HEK293T (cell line): ENCODE data around the gene SLC6A7.

ENCODE experiments used
- CTCF ChIA-PET: fragments of 350-600 bp; formaldehyde crosslinking; extraction: SDS; loops from one replicate; lab custom pipeline; 2021; ENCODE audit warnings: antibody characterized with exemption, inconsistent platforms; lab: Yijun Ruan, JAX
- POLR2A ChIA-PET: fragments of 350-600 bp; formaldehyde crosslinking; extraction: SDS; loops from one replicate; lab custom pipeline; 2020; ENCODE audit warnings: antibody characterized with exemption, inconsistent platforms; lab: Yijun Ruan, JAX
- DNase-seq: peaks from one replicate; pipeline ENCODE4 v3.0.0; 2012; ENCODE audit warnings: mixed read lengths; ENCODE audit errors: extremely low spot score
- ARNT ChIP-seq: fragments of 450-650 bp; IDR thresholded peaks from 2 replicates; pipeline ENCODE4 v1.6.1; 2017; ENCODE audit warnings: mild to moderate bottlenecking
- BHLHE40 ChIP-seq: fragments of 450-650 bp; IDR thresholded peaks from 2 replicates; pipeline ENCODE4 v1.6.1; 2016; ENCODE audit warnings: mild to moderate bottlenecking, moderate library complexity, borderline replicate concordance
- CTBP1 ChIP-seq: fragments of 450-650 bp; IDR thresholded peaks from 2 replicates; pipeline ENCODE4 v1.6.1; 2016; ENCODE audit warnings: borderline replicate concordance
- ELF4 ChIP-seq: fragments of 450-650 bp; IDR thresholded peaks from 2 replicates; pipeline ENCODE4 v1.6.1; 2017; ENCODE audit warnings: antibody characterized with exemption
- FOXA1 ChIP-seq: fragments of 450-650 bp; IDR thresholded peaks from 2 replicates; pipeline ENCODE4 v1.6.1; 2016; ENCODE audit warnings: mild to moderate bottlenecking
- FOXK2 ChIP-seq: fragments of 450-650 bp; IDR thresholded peaks from 2 replicates; pipeline ENCODE4 v1.6.1; 2016; ENCODE audit warnings: mild to moderate bottlenecking
- FOXM1 ChIP-seq: fragments of 450-650 bp; IDR thresholded peaks from 2 replicates; pipeline ENCODE4 v1.6.1; 2017; ENCODE audit warnings: mild to moderate bottlenecking, borderline replicate concordance
- HDGF ChIP-seq: fragments of 450-650 bp; IDR thresholded peaks from 2 replicates; pipeline ENCODE4 v1.6.1; 2017; ENCODE audit warnings: antibody characterized with exemption, borderline replicate concordance
- L3MBTL2 ChIP-seq: fragments of 450-650 bp; conservative IDR thresholded peaks from 2 replicates; pipeline ENCODE4 v1.6.1; 2016; ENCODE audit warnings: mild to moderate bottlenecking
- LEF1 ChIP-seq: fragments of 450-650 bp; IDR thresholded peaks from 2 replicates; pipeline ENCODE4 v1.6.1; 2017; ENCODE audit warnings: mild to moderate bottlenecking, borderline replicate concordance
- NFRKB ChIP-seq: fragments of 450-650 bp; IDR thresholded peaks from 2 replicates; pipeline ENCODE4 v1.6.1; 2016; ENCODE audit warnings: mild to moderate bottlenecking, moderate library complexity
- SP1 ChIP-seq: fragments of 450-650 bp; IDR thresholded peaks from 2 replicates; pipeline ENCODE4 v1.6.1; 2017
- SUZ12 ChIP-seq: fragments of 450-650 bp; IDR thresholded peaks from 2 replicates; pipeline ENCODE4 v1.6.1; 2016; ENCODE audit warnings: mild to moderate bottlenecking
- TARDBP ChIP-seq: fragments of 450-650 bp; IDR thresholded peaks from 2 replicates; pipeline ENCODE4 v1.6.1; 2016
- ZNF384 ChIP-seq: fragments of 450-650 bp; IDR thresholded peaks from 2 replicates; pipeline ENCODE4 v1.6.1; 2016
- TF ChIP-seq, protein P1 (sequence below): fragments of 450-650 bp; IDR thresholded peaks from 2 replicates; pipeline ENCODE4 v1.6.1; 2016

The SLC6A7 gene

DNA sequence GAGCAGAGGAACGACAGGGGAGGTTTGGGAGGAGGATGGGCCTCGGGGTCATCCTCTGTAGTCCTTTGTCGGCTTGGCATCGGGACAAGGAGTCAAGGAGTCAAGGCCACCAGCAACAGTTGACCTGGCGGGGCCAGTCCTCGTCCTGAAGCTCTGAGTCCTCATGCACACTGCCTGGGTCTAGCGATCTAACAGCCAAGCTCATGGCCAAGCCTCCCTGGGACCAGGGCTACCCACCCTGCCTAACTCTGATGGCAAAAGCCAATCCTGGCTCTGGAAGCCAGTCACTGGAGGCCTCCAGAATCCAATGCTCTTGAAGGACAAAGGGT, 49.9 kb downstream of the SLC6A7 start:
- CTCF ChIA-PET = no interaction called here

DNA sequence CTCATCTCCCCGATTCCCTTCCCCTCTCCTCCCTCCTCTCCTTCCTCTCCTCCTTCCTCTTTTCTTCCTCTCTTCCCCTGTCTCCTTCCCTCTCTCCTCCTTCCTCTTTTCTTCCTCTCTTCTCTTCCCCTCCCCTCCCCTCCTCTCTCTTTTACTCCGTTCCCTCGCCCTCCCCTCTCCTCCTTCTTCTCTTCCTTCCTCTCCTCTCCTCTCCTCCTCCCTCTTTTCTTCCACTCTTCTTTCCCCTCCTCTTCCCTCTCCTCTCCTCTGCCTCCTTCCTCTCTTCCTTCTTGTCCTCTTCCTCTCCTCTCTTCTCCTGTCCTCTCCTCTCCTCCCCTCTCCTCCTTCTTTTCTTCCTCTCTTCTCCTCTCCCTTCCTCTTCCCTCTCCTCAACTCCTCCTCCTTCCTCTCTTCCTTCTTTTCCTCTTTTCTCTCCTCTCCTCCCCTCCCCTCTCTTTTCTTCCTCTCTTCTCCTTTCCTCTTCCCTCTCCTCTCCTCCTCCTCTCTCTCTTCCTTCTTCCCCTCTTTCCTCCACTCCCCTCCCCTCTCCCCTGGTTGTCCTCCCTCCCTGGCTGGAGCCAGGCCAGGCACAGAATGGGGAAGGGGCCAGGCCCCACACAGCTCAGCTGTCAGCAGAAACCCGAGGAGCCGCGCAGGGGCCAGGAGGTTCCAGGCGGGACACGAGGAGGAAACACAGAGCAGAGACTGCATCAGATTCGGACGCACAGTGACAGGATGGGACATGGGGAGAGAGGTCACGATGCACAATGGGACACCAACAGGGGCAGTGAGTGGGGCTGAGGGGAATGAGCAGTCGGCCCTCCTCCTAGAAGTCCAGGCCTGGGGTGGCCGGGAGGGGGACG, 51.7 kb downstream of the SLC6A7 start:
- no peak for DNase-seq
- POLR2A ChIA-PET = no interaction called here
- CTCF ChIA-PET = no interaction called here
- no peak for TF ChIP-seq SUZ12
- no peak for TF ChIP-seq ZNF384
- no peak for TF ChIP-seq NFRKB
- no peak for TF ChIP-seq LEF1
- no peak for TF ChIP-seq FOXK2
- no peak for TF ChIP-seq BHLHE40
- no peak for TF ChIP-seq ELF4
- TF ChIP-seq ARNT = no peak
- no peak for TF ChIP-seq FOXA1
- no peak for TF ChIP-seq HDGF
- TF ChIP-seq TARDBP = no peak
- no peak for TF ChIP-seq SP1
- TF ChIP-seq, protein P1, sequence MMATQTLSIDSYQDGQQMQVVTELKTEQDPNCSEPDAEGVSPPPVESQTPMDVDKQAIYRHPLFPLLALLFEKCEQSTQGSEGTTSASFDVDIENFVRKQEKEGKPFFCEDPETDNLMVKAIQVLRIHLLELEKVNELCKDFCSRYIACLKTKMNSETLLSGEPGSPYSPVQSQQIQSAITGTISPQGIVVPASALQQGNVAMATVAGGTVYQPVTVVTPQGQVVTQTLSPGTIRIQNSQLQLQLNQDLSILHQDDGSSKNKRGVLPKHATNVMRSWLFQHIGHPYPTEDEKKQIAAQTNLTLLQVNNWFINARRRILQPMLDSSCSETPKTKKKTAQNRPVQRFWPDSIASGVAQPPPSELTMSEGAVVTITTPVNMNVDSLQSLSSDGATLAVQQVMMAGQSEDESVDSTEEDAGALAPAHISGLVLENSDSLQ = no peak
- no peak for TF ChIP-seq FOXM1
- TF ChIP-seq L3MBTL2 = no peak
- TF ChIP-seq CTBP1 = no peak

More for the DNA sequence above, 49.9 kb downstream of the SLC6A7 start:
- POLR2A ChIA-PET = no interaction called here
- DNase-seq = no peak
- TF ChIP-seq SP1 (no peak), FOXA1 (no peak), ELF4 (no peak), CTBP1 (no peak), L3MBTL2 (no peak), FOXK2 (no peak), ARNT (no peak), BHLHE40 (no peak), FOXM1 (no peak), SUZ12 (no peak), LEF1 (no peak), NFRKB (no peak), TARDBP (no peak), HDGF (no peak), ZNF384 (no peak)
- TF ChIP-seq, protein P1 = no peak

DNA sequence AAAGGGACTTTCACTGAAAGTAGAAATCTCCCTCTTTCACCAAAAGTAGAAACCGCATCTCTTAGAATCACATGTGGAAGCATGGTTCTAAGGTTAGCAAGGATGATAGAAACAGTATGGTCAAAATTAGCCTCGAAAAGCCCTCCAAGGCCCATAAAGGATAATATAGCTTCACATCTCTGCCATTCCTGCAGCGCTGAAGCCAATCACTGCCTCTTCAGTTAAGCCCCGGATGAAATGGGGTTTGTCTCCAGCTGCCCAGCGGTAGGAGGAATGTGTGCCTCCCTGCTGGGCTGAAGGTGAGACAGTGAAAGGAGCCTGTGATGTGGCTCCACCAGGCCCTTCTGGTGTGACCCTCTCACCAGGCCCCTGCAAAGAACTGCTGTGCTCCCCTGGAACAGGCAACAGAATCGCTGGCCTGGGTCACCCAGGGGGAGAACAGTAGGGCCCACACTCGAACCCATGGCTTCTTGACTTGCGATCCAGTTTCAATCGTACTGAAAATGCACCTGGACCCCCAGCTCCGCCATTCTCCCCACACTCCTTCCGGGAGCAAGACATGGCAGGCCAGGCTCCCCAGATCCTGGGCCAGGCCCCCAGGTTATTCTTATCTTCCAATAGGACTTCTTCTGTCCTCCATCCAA, 52.5 kb downstream of the SLC6A7 start:
- DNase-seq = no peak
- no peak for TF ChIP-seq FOXA1
- TF ChIP-seq ZNF384 = no peak
- no peak for TF ChIP-seq FOXM1
- TF ChIP-seq FOXK2 = no peak
- TF ChIP-seq BHLHE40 = no peak
- no peak for TF ChIP-seq TARDBP
- TF ChIP-seq SUZ12 = no peak
- TF ChIP-seq ELF4 = no peak
- TF ChIP-seq L3MBTL2 = no peak
- TF ChIP-seq LEF1 = no peak
- POLR2A ChIA-PET = no interaction called here
- CTCF ChIA-PET = no interaction called here

DNA sequence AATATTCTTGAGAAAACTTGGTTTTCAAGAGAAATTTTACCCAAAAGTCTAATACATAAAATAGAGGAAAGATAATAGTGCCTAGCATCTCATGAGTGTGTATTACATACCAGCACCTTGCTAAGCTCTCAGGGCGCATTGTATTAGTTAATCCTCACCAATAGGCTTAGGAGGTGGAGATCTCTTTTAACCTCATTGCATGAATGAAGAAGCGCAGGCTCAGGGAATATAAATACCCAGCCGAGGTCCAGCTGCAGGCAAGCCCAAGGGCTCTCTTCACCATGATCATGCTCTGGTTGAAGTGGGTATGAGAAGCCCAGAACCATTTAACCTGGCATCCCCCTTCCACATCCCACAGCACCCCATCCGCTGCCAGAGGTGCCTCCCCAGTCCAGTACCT, 53.7 kb downstream of the SLC6A7 start:
- CTCF ChIA-PET = no interaction called here
- no peak for DNase-seq
- no peak for TF ChIP-seq FOXM1
- TF ChIP-seq SP1 = no peak
- TF ChIP-seq SUZ12 = no peak
- no peak for TF ChIP-seq ZNF384
- no peak for TF ChIP-seq ELF4
- TF ChIP-seq BHLHE40 = no peak
- no peak for TF ChIP-seq LEF1
- TF ChIP-seq FOXA1 = no peak
- TF ChIP-seq TARDBP = no peak
- TF ChIP-seq HDGF = no peak
- TF ChIP-seq FOXK2 = no peak
- POLR2A ChIA-PET = no interaction called here

DNA sequence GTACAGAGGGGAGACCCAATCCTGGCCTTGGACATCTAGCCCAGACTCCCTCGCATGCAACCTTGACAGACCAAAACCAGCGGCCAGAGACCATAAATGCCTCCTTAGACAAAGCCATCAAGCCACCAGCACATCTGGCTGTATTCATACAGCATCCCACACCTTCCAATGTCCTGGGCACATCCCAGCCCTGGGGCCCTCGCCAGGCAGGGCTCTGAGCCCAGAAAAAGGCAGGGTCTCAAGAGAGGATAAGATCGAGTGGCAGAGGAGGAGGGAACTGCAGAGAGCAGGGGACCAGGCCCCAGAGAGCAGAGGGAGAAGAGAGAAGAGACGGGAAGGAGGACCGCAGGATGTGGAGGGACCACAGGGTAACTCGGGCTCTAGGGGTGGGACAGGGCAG, 54.3 kb downstream of the SLC6A7 start:
- TF ChIP-seq NFRKB (no peak), ZNF384 (no peak), LEF1 (no peak), FOXA1 (no peak), HDGF (no peak), FOXM1 (no peak), CTBP1 (no peak), BHLHE40 (no peak), L3MBTL2 (no peak), SUZ12 (no peak), TARDBP (no peak), SP1 (no peak), ELF4 (no peak)
- CTCF ChIA-PET = no interaction called here
- no peak for DNase-seq
- POLR2A ChIA-PET = no interaction called here

DNA sequence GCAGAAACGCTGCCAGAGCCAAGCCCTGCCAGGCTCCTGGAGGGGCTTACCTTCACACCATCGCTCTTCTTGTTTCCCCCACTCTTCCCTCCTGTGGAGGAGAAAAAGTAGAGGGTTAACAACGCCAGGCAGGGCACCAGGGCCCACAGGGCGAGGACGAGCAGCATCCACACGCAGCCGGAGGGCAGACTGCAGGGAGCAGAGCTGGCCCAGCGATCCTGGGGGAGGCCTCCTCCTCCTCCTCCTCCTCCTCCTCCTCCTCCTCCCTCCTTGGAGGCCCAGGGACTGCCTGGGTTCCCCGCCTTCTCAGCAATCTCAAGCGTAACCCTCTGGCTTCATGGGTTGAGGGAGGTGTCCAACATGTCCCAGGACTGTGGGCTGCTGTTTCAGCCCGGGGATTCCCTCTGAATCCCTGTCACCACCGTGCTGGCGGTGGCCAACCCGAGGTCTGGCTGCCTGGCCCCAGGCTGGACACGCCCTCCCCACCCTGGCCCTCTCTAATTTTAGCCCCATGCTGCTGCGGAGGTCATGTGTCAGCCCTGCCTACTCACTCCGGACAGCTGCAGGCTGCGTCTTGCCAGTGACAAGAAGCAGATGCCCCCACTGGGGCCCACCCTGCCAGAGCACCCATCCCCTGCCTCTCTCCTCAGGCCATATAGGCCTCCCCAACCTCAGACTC, 55.4 kb downstream of the SLC6A7 start:
- no peak for DNase-seq
- ChIA-PET CTCF (no interaction called here), POLR2A (no interaction called here)
- TF ChIP-seq LEF1 (no peak), TARDBP (no peak), FOXA1 (no peak), L3MBTL2 (no peak), ZNF384 (no peak)
- TF ChIP-seq, protein P1 = no peak
